HG03342 (cell line): Measurements from ENCODE around the gene GMEB1.
"Not testable (repeated sequence)": the region's sequence is repeated elsewhere in the genome, so short reads cannot be mapped to it uniquely, and the experiment has no call there.

ENCODE experiments used
- ATAC-seq: cut with Tn5 transposase; IDR thresholded peaks from one replicate; pipeline ENCODE4 v1.9.1; 2021; ENCODE audit warnings: mild to moderate bottlenecking, moderate library complexity; ENCODE audit not compliant: unreplicated experiment

Gene GMEB1, protein sequence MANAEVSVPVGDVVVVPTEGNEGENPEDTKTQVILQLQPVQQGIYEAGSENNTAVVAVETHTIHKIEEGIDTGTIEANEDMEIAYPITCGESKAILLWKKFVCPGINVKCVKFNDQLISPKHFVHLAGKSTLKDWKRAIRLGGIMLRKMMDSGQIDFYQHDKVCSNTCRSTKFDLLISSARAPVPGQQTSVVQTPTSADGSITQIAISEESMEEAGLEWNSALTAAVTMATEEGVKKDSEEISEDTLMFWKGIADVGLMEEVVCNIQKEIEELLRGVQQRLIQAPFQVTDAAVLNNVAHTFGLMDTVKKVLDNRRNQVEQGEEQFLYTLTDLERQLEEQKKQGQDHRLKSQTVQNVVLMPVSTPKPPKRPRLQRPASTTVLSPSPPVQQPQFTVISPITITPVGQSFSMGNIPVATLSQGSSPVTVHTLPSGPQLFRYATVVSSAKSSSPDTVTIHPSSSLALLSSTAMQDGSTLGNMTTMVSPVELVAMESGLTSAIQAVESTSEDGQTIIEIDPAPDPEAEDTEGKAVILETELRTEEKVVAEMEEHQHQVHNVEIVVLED

DNA sequence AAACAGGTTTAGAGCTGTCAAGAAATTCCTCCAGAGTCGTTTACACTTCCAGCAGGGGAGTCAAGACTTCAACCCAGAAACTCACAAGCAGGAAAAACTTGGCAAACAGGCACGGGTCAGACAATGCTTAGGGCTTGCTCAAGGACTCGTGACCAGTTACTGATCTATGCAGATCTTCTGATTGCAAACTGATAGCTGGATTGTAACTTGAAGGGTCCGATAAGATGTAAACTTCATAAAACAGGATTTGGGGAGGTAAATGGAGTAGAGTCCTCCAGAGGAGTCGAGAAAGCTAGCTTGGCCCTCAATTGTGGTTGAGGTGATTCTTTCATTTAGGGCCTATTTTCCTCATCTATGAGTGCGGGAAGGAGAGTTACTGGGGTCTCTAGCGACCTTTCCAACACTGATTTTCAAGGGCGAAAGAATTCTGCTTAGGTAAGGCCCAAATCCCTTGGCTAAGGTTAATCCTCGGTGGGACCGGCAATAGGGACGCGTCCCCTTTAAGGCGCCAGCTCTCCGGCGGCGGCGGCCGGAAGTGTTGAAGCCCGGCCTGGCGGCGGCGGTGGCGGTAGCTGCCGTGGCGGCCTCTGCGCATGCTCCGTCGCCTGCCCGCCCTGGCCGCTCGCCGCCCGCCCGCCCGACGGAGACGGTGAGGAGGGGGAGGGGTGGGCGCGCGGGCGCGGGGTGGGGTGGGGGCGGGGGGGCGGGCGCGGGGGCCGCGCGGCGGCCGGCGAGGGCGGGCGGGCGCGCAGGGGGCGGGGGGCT lies at the start of gene GMEB1:
TSS of gene GMEB1 (plus strand) at position 594 of the 765 bp plus-strand sequence. CDS start 14,829 bp downstream, outside the sequence.
- peak; percentile 74 for ATAC-seq

DNA sequence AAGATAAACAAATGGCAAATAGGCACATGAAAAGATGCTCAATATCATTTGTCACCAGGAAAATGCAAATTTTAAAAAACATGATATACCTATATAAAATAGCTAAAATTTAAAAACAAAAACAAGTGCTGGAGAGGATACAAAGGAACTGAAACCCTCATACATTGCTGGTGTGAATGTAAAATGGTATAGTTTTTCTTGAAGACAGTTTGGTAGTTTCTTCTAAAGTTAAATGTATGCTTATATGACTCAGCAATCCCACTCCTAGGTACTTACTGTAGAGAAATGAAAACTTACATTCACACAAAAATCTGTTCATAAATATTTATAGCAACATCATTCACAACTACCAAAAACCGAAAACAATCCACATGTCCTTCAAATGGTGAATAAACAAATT lies 36.9 kb upstream of the GMEB1 start:
- ATAC-seq = no peak

DNA sequence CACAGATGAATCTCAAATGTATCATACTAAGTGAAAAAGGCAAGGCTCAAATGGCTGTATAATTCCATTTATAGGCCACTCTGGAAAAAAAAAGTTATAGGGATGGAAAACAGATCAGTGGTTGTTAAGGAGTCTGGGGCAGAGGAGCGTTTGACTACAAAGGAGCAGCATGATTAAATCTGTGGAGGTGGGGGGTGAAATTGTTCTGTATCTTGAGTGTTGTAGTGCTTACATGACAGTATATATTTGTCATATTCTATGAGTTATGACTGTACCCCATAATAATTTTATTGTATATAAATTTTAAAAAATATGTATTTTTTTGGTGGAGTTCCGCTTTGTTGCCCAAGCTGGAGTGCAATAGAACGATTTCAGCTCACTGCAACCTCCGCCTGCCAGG lies 36.0 kb upstream of the GMEB1 start:
- ATAC-seq = no peak

DNA sequence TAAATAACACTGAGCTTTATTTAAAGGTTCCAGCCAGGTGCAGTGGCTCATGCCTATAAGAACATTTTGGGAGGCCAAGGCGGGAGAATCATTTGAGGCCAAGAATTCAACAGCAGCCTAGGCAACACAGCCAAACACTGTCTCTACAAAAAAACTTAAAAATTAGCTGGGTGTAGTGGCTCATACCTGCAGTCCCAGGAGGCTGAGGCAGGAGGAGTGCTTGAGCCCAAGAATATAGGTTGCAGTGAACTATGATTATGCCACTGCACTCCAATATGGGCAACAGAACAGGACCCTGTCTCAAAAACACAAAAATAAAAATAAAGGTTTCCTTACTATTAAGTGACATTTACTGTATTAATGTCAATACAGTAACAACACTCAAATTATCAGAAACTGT lies 27.8 kb upstream of the GMEB1 start:
- no peak for ATAC-seq

DNA sequence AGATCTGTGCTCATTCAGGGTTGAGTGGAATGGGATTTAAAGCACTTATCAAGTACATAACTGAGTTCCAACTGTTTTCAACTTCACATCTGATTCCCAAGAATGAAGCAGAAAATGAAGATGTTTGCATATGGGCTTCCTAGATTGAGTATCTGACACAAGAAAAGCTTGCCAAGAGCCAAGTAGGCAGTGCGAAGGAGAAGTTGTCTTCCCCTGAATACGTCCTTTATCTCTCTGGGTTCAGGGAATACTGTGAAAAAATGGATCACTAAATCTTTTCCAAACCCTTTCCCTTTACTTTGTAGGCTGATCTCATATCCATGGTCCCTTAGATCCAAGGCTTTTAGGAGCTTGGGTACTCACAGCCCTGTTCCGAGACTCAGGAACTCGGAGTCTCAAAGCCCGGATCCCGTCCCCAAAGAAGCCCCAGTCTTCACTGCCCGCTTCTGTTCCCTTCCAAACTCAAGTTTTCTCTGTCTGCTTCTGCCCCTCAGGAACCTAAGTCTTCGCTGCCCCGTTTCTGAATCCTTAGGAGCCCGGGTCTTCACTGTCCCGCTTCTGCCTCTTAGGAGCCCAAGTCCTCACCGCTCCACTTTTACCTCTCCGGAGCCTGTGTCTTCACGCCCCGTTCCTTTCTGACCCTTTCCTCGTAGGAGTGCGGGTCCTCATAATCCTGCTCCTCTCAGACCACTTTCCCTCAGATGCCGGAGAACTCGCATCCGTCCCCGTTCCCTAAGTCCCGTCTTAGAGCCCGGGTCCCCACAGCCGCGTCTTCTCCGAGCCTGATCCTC lies 26.3 kb upstream of the GMEB1 start:
- peak; percentile 2 for ATAC-seq

DNA sequence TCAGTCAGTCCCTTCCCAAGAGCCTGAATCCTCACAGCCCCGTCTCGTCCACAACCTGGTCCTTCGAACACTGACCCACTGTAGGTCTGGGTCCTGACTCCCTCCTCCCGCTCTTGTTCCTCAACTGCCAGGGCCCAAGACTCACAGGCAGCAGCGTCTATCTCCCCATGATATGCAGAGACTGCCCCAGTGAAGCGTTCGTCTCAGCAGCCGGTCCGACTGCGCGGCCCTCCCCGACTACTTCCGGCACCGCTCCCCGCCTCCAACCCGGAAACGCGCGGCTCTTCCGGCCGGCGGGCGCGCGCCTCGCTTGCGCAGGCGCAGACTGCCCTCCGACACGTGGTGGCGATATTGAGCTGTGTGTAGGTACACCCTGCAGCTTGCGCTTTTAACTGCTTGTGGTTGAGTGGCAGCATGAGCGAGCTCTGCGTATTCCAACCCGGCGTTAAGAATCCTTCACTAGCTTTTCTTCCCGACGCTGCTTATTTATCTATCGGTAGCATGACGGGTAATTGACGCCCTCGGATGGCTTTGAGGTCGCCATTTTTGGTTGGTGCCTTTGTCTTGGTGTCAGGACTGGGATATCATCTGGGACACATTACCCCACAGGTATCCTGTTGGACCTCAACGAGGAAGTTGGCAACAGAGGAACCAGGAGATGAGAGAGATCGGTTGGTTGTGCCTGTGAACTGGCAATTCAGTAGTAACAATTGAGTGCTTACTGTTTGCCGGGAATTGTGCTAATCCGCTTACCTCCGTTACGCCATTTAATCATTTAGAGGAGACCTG lies 25.5 kb upstream of the GMEB1 start, which contains the start of gene TAF12:
TSS of gene TAF12 (minus strand) at position 221 of the 789 bp plus-strand sequence. CDS start 20,986 bp downstream, outside the sequence.
- ATAC-seq = peak; percentile 69

DNA sequence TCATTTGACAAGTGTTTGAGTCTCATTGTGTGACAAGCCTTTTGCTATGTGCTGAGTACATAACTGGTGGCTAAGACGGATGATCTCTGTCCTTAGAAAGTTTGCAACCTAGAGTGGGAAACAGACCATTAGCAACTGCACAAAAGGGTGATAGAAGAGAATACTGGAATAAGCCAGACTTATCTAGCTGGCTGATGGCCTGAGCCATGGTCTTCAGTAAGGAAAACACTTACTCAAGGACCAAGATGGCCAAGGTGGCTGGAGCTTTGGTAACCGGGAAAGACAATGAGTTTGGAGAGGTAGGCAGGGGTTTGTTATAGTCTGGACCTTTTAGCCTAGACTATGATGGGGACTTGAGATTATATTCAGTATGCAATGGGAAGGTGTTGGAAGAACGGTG lies 24.1 kb upstream of the GMEB1 start:
- ATAC-seq = no peak

DNA sequence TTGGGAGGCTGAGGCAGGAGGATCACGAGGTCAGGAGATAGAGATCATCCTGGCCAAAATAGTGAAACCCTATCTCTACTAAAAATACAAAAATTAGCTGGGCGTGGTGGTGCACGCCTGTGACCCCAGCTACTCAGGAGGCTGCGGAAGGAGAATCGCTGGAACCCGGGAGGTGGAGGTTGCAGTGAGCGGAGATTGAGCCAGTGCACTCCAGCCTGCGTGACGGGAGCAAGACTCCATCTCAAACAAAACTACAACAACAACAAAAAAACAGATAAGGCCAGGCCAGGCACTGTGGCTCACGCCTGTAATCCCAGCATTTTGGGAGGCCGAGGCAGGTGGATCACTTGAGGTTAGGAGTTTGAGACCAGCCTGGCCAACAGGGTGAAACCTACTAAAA lies 23.2 kb upstream of the GMEB1 start:
- not testable (repeated sequence) for ATAC-seq

DNA sequence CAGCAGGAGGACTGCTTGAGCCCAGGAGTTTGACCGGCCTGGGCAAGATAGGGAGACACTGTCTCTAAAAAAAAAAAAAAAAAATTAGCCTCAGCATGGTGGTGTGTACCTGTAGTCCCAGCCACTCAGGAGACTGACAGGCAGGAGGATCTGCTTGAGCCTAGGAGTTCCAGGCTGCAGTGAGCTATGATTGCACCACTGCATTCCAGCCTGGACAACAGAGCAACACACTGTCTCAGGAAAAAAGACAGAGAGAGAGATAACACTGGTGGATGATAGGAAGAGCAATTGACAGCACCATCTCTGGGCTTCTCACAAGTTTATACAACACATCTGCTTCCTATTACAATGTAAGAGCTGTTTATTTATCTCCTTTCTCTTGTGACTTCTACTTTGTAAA lies 22.5 kb upstream of the GMEB1 start:
- ATAC-seq = no peak

DNA sequence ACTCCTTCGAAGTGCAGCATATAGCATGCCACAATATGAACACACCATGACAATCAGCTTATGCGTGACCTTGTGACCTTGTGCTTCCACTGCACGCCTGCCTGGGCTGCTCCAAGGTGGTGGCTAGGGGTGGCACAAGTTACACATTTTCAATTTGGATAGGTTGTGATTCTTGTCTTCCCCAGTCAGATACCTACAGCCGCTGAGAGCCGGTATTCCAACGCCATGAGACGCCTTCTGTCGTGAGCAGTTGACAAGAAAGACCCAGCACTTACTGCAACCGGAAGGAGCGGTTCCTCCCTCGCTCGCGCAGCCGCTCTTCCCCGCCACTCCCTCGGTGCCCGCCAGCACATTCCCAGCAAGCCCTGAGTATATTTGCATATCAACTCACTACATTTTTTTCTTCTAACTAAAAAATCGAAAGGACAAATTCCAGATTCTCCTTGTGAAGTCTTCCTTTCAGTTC lies 20.5 kb upstream of the GMEB1 start:
- peak; percentile 52 for ATAC-seq

DNA sequence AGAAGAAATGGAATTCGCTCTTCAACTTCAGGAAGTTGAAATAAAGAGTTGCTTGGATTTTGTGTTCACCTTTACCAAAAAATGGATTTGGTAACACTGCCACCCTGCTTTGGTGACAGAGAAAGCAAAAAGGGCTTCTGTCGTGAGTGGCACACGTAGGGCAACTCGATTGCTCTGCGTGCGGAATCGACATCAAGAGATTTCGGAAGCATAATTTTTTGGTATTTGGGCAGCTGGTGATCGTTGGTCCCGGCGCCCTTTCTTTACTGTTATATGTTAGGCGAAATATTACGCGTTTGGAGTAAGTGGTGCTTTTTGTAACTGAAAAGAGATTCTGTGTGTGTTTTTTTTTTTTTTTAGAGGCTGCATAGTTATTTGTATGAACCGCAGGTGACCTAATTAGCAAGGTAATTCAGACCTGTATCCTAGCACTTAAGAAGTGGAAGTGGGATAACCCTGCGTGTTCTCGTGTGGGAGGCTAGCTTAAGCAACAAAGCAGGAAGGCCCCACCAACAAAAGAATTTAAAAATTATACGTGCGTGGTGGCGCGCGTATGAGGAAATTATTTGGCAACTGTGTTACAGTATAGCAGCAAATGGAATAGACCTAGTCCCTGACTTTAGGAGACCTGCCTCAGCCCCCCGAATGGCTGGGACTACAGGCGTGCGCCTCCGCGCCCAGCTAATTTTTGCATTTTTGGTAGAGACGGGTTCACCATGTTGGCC lies 19.9 kb upstream of the GMEB1 start, which contains the start of gene RNU11:
TSS of gene RNU11 (plus strand) at position 127 of the 725 bp plus-strand sequence.
- peak; percentile 58 for ATAC-seq

DNA sequence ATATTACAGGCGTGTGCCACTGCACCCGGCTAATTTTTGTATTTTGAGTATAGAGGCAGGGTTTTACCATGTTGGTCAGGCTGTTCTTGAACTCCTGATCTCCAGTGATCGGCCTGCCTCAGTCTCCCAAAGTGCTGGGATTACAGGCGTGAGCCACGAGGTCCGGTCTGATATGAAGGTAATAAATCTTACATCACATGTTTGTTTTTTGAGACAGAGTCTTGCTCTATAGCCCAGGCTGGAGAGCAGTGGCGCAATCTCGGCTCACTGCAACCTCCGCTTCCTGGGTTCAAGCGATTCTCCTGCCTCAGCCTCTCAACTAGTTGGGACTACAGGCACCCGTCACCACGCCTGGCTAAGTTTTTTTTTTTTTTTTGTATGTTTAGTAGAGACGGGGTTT lies 15.5 kb upstream of the GMEB1 start:
- ATAC-seq = not testable (repeated sequence)

DNA sequence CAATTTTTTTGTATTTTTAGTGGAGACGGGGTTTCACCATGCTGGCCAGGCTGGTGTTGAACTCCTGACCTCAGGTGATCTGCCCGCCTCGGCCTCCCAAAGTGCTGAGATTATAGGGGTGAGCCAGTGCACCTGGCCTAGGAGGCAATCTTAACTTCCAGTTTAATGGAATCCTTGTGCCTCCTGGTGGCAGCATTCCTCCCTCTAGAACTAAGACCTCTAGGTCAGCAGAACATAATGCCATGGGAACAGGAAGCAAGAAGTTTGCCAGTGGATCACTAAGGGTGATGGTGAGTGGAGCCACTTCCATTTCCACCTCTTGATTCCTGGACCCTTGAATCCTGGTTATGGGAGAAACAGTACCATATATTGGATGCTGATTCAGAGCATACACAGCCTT lies 14.7 kb upstream of the GMEB1 start:
- not testable (repeated sequence) for ATAC-seq

DNA sequence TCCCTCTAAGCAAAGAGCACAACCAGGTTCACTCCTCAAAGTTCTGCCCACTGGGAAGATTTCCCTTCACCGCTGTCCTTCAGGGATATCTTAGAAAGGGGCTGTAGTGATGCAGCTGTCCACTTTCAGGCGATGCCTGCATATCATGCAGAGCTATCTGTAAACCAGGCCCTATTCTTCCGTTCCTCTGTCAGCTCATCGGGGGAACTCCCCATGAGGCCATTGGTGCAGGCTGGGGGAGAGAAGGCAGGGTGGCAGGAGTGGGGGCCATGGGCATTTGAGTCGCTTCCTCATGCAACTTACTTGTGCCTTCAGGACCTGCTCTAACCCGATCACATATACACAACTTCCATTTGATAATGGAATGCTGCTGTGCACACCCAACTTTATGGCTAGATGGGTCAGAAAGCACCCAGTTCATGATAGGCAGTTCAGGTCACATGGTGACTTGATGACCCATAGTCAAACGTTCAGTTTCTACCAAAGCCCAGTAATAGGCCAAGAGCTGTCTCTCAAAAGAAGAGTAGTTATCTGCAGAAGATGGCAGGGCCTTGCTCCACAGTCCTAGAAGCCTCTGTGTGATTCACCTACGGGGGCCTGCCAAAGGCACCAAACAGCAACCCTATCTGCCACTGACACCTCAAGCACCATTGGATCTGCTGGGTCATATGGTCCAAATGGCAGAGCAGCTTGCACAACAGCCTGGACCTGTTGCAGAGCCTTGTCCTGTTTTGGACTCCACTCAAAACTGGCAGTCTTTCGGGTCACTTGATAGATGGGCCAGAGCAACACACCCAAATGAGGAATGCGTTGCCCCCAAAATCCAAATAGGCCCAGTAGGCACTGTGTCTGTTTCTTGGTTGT lies 12.9 kb upstream of the GMEB1 start:
- not testable (repeated sequence) for ATAC-seq

DNA sequence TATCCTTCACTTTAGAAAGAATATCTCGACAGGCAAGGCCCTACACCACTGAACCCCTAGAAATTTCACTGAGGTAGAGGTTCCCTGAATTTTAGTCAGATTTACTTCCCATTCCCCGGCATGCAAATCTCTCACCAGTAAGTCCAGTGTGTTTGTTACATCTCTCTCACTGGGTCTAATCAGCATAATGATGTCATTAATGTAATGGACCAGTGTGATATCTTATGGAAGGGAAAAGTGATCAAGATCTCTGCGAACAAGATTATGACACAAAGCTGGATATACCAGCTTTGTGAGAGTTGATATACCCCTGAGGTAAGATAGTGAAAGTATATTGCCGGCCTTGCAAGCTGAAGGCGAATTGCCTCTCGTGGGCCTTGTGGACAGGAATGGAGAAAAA lies 12.2 kb upstream of the GMEB1 start:
- ATAC-seq = no peak

DNA sequence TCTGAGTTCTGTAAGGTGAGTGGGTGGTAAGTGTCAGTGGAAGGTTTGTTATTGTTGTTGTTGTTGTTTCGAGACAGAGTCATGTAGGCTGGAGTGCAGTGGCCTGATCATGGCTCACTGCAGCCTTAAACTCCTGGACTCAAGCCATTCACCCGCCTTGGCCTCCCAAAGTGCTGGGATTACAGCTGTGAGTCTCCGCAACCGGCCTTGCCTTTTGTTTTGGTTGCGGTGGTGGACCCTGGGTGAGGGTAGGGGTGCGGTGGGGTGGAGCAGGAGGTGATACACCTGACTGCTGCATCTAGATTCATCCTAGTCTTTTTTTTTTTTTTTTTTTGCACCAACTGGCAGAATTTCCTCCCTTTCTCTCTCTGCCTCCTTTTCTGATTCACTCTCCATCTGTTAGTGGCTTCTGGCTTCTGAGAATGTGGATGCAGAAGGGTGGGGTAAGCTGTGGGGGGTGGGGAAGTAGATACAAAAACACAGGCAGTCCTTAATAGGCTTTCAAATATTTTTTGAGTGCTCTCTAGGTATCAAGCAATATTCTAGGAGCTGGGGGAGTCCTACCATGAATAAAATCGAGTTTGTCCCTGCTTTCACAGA lies 4.6 kb upstream of the GMEB1 start:
- no peak for ATAC-seq

DNA sequence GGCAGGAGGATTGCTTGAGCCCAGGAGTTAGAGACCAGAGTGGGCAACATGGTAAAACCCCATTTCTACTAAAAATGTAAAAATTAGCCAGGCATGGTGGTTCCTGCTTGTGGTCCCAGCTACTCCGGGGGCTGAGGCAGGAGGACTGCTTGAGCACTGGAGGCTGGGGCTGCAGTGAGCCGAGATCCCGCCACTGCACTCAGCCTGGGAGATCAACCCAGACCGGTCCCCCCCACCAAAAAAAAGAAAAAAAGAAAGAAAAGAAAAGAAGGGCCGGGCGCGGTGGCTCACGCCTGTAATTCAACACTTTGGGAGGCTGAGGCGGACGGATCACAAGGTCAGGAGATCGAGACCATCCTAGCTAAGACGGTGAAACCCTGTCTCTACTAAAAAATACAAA lies 1.8 kb upstream of the GMEB1 start:
- no peak for ATAC-seq
